GM12874 (cell line): ENCODE results near the gene NDUFA13.
A peak's percentile ranks its signal among the peaks of the same experiment; 100 is the strongest.

Experiments
- CTCF ChIP-seq: IDR thresholded peaks from 2 replicates; pipeline ENCODE4 v1.5.1; 2011; ENCODE audit warnings: low read depth, mild to moderate bottlenecking, control low read depth, low read length, moderate library complexity; ENCODE audit not compliant: insufficient read depth

NDUFA13 gene

DNA sequence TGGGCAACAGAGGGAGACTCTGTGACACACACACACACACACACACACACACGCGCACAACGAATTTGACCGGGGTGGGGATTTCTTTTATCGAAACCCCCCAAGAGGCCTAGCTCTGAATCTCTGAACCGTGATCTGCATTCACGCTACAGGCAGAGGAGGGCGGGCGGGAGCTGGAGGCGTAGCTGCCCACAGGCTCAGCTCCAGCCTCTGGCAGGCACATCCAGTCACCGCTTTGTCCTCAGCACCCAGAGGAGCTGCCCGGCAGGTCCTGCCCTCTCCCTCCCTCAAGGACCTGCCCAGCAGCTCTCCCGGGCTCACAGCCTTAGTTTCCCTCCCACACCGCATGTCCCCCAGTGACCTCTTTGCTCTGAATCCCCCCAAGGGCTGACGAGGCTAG is 42.0 kb downstream of the NDUFA13 start:
- no peak for TF ChIP-seq CTCF

GRCh38 chr19:19558636-19559035 is 42.6 kb downstream of the NDUFA13 start:
- TF ChIP-seq CTCF, result no peak

GRCh38 chr19:19559931-19560330 is 43.9 kb downstream of the NDUFA13 start:
- no peak for TF ChIP-seq CTCF

- no peak for TF ChIP-seq CTCF
These were observed 46.1 kb downstream of the NDUFA13 start for GRCh38 chr19:19561946-19562664.

DNA sequence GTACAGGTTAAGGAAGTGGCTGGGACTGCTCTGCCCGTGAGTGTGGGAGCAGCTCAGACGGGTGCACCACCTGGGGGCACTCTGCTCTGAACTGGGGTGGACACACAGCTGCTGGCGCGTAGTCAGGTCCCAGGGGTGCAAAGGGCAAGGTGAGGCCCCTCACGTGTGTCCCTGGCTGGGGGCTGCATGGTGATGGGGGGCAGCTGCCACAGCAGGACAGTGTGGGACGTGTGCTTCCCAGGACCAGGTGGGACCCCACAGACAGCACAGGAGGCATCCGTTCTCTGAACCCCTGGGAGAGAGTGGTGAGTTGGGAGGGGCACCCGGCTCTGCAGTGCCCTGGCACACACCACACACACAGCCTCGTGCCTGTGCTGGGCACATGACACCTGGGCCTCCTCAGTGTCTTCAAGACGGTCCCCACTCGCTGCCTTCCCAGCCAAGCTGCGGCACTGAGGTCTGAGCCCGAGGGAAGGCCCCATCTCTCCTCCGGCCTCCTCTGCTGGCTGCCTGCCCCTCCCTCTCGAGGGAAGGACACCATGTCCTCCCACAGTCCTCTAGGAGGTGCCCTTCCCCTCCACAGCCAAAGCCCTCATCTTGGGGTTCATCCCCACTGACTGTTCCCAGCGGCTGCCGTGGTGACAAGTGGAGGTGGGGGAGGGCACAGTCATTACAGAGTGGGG is 46.8 kb downstream of the NDUFA13 start:
- 0 out of 2 replicates have a peak, but pooled peaks have one; percentile 8 for TF ChIP-seq CTCF

GRCh38 chr19:19563348-19563848 is 47.4 kb downstream of the NDUFA13 start:
- no peak for TF ChIP-seq CTCF

GRCh38 chr19:19566306-19566705 is 50.3 kb downstream of the NDUFA13 start:
- TF ChIP-seq CTCF, result no peak
